ENCODE results near the gene DCLK2. TPM values are rescaled to one million over a fixed set of nuclear protein-coding genes. Genes with fewer than 3 reads are reported as not detected.

DCLK2 gene
- total RNA-seq, 1 donor from 2014 or later = not detected

GRCh38 chr4:150079081-150079581 lies 886 bp downstream of the DCLK2 start:
- H3K9me3 Mint-ChIP-seq = peaks cover 4% of the 10 kb centered on the region
- DNase-seq = peak; percentile 65
- H3K4me3 Mint-ChIP-seq = peak overlapping the region; percentile 69
- H3K27ac Mint-ChIP-seq = no peak overlapping the region
- H3K36me3 Mint-ChIP-seq (ENCODE audit: low read depth) = no peaks in the 10 kb centered on the region
- peaks cover 4% of the 10 kb centered on the region for H3K4me1 Mint-ChIP-seq
- H3K27me3 Mint-ChIP-seq = peaks cover 52% of the 10 kb centered on the region
- intact Hi-C loops (cut with micrococcal nuclease) = loop anchor here (10.0 kb wide), 1 partner anchor 94 kb away; no protein-coding TSS in a partner anchor

GRCh38 chr4:150080337-150080736 lies 2.1 kb downstream of the DCLK2 start:
- H3K4me1 Mint-ChIP-seq = peaks cover 4% of the 10 kb centered on the region
- no peak for DNase-seq
- no peak overlapping the region for H3K4me3 Mint-ChIP-seq
- intact Hi-C loops (cut with micrococcal nuclease) = no loop called here
- peaks cover 46% of the 10 kb centered on the region for H3K27me3 Mint-ChIP-seq
- H3K27ac Mint-ChIP-seq = no peak overlapping the region
- no peaks in the 10 kb centered on the region for H3K36me3 Mint-ChIP-seq (ENCODE audit: low read depth)
- H3K9me3 Mint-ChIP-seq = no peaks in the 10 kb centered on the region

DNA sequence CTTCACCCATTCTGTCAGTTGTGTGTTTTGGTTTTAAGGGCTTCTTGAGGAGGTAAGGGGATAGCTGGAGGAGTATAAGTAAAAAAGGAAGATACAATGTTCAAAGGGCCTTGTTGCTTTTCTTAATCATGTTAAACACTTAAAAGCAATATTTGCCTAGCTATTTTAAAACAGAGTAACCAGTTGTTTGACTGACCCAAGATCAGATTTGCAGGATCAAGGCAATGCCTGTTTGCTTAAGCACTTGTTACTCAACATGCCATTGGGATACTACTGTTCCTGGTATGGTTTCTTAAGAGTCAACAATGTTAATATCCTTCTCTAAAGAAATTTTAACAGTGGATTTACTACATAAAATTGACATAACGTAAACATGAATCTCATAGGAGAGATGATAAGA lies 2.6 kb downstream of the DCLK2 start:
- no peaks in the 10 kb centered on the region for H3K9me3 Mint-ChIP-seq
- DNase-seq = peak; percentile 15
- no peaks in the 10 kb centered on the region for H3K36me3 Mint-ChIP-seq (ENCODE audit: low read depth)
- H3K27ac Mint-ChIP-seq = no peak overlapping the region
- peaks cover 4% of the 10 kb centered on the region for H3K4me1 Mint-ChIP-seq
- intact Hi-C loops (cut with micrococcal nuclease) = no loop called here
- peaks cover 42% of the 10 kb centered on the region for H3K27me3 Mint-ChIP-seq
- no peak overlapping the region for H3K4me3 Mint-ChIP-seq

GRCh38 chr4:150082241-150082640 lies 4.0 kb downstream of the DCLK2 start:
- Mint-ChIP-seq H3K9me3 (no peaks in the 10 kb centered on the region), H3K27ac (no peak overlapping the region), H3K36me3 (ENCODE audit: low read depth) (no peaks in the 10 kb centered on the region), H3K4me1 (peaks cover 4% of the 10 kb centered on the region), H3K27me3 (peaks cover 31% of the 10 kb centered on the region), H3K4me3 (no peak overlapping the region)
- no peak for DNase-seq
- intact Hi-C loops (cut with micrococcal nuclease) = no loop called here

GRCh38 chr4:150087006-150087405 lies 8.8 kb downstream of the DCLK2 start:
- DNase-seq = no peak
- no peaks in the 10 kb centered on the region for H3K36me3 Mint-ChIP-seq (ENCODE audit: low read depth)
- no peak overlapping the region for H3K27ac Mint-ChIP-seq
- H3K9me3 Mint-ChIP-seq = no peaks in the 10 kb centered on the region
- peaks cover 11% of the 10 kb centered on the region for H3K27me3 Mint-ChIP-seq
- intact Hi-C loops (cut with micrococcal nuclease) = no loop called here
- H3K4me3 Mint-ChIP-seq = no peak overlapping the region
- no peaks in the 10 kb centered on the region for H3K4me1 Mint-ChIP-seq

- Mint-ChIP-seq H3K4me3 (no peak overlapping the region), H3K27ac (no peak overlapping the region), H3K9me3 (no peaks in the 10 kb centered on the region), H3K36me3 (ENCODE audit: low read depth) (no peaks in the 10 kb centered on the region), H3K27me3 (no peaks in the 10 kb centered on the region), H3K4me1 (no peaks in the 10 kb centered on the region)
- intact Hi-C loops (cut with micrococcal nuclease) = no loop called here
- DNase-seq = no peak
Observed at GRCh38 chr4:150089732-150090131, 11.5 kb downstream of the DCLK2 start.

GRCh38 chr4:150090836-150091235 lies 12.6 kb downstream of the DCLK2 start:
- intact Hi-C loops (cut with micrococcal nuclease) = no loop called here
- H3K27ac Mint-ChIP-seq = no peak overlapping the region
- H3K4me1 Mint-ChIP-seq = no peaks in the 10 kb centered on the region
- no peaks in the 10 kb centered on the region for H3K9me3 Mint-ChIP-seq
- DNase-seq = no peak
- no peaks in the 10 kb centered on the region for H3K27me3 Mint-ChIP-seq
- H3K36me3 Mint-ChIP-seq (ENCODE audit: low read depth) = no peaks in the 10 kb centered on the region
- H3K4me3 Mint-ChIP-seq = no peak overlapping the region

- no peaks in the 10 kb centered on the region for H3K4me1 Mint-ChIP-seq
- H3K36me3 Mint-ChIP-seq (ENCODE audit: low read depth) = no peaks in the 10 kb centered on the region
- no peak overlapping the region for H3K27ac Mint-ChIP-seq
- H3K27me3 Mint-ChIP-seq = no peaks in the 10 kb centered on the region
- intact Hi-C loops (cut with micrococcal nuclease) = no loop called here
- DNase-seq = no peak
- H3K9me3 Mint-ChIP-seq = no peaks in the 10 kb centered on the region
- H3K4me3 Mint-ChIP-seq = no peak overlapping the region
Observed at GRCh38 chr4:150094676-150095075, 16.4 kb downstream of the DCLK2 start.

DNA sequence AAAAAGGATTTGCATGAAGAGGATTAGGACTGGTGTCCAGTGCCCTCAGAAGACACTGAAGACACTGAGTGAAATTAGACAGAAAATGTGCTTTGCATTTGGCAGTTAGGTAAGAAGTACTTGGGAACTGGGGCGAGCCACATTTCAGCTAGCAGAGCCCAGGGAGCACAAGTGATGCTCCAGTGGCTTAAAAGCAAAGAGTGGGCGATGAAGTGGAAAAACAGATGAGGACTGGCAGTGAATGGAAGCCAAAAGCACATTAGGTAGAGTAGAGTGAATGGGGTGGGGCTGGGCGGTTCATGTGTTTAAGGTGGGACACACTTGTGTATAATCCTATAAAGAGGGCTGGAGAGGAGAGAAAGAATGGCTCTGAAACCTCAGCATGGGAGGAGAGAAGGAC lies 18.4 kb downstream of the DCLK2 start:
- H3K36me3 Mint-ChIP-seq (ENCODE audit: low read depth) = no peaks in the 10 kb centered on the region
- H3K9me3 Mint-ChIP-seq = no peaks in the 10 kb centered on the region
- no peaks in the 10 kb centered on the region for H3K4me1 Mint-ChIP-seq
- H3K27me3 Mint-ChIP-seq = peaks cover 2% of the 10 kb centered on the region
- DNase-seq = no peak
- H3K4me3 Mint-ChIP-seq = no peak overlapping the region
- intact Hi-C loops (cut with micrococcal nuclease) = no loop called here
- H3K27ac Mint-ChIP-seq = no peak overlapping the region

DNA sequence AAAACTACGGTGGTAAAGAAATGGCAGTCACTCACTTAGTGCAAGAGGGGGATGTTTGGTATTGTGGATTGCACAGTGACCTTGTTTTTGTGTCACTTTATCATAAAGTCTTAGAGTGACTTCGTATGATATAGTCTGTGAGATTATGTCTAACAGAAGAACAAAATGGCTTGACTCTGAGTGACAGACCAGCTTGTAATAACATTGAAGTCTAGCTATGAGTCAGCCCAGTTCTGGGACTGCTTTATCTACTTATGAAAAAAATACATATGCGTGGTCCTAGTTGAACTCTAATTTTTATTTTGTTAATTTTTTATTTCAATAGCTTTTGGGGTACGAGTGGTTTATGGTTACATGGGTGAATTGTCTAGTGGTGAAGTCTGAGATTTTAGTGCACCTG lies 20.0 kb downstream of the DCLK2 start:
- Mint-ChIP-seq H3K4me3 (no peak overlapping the region), H3K27ac (no peak overlapping the region)
- intact Hi-C loops (cut with micrococcal nuclease) = no loop called here

GRCh38 chr4:150104404-150105027 lies 26.3 kb downstream of the DCLK2 start:
- Mint-ChIP-seq H3K4me3 (no peak overlapping the region), H3K27ac (no peak overlapping the region), H3K4me1 (no peaks in the 10 kb centered on the region), H3K27me3 (peaks cover 5% of the 10 kb centered on the region), H3K36me3 (ENCODE audit: low read depth) (no peaks in the 10 kb centered on the region), H3K9me3 (no peaks in the 10 kb centered on the region)
- intact Hi-C loops (cut with micrococcal nuclease) = no loop called here
- DNase-seq = no peak

More for the DNA sequence above, 20.0 kb downstream of the DCLK2 start:
- Mint-ChIP-seq H3K36me3 (ENCODE audit: low read depth) (no peaks in the 10 kb centered on the region), H3K4me1 (no peaks in the 10 kb centered on the region), H3K27me3 (peaks cover 3% of the 10 kb centered on the region), H3K9me3 (no peaks in the 10 kb centered on the region)
- no peak for DNase-seq

GRCh38 chr4:150106886-150107285 lies 28.6 kb downstream of the DCLK2 start:
- intact Hi-C loops (cut with micrococcal nuclease) = no loop called here
- H3K27me3 Mint-ChIP-seq = peaks cover 3% of the 10 kb centered on the region
- no peak overlapping the region for H3K4me3 Mint-ChIP-seq
- no peak overlapping the region for H3K27ac Mint-ChIP-seq
- H3K36me3 Mint-ChIP-seq (ENCODE audit: low read depth) = no peaks in the 10 kb centered on the region
- H3K4me1 Mint-ChIP-seq = no peaks in the 10 kb centered on the region
- DNase-seq = no peak
- no peaks in the 10 kb centered on the region for H3K9me3 Mint-ChIP-seq

- H3K36me3 Mint-ChIP-seq (ENCODE audit: low read depth) = no peaks in the 10 kb centered on the region
- no peak overlapping the region for H3K4me3 Mint-ChIP-seq
- peaks cover 2% of the 10 kb centered on the region for H3K27me3 Mint-ChIP-seq
- DNase-seq = no peak
- intact Hi-C loops (cut with micrococcal nuclease) = no loop called here
- no peak overlapping the region for H3K27ac Mint-ChIP-seq
- no peaks in the 10 kb centered on the region for H3K4me1 Mint-ChIP-seq
- H3K9me3 Mint-ChIP-seq = no peaks in the 10 kb centered on the region
Observed at GRCh38 chr4:150108691-150109090, 30.4 kb downstream of the DCLK2 start.

- H3K36me3 Mint-ChIP-seq (ENCODE audit: low read depth) = no peaks in the 10 kb centered on the region
- H3K4me3 Mint-ChIP-seq = no peak overlapping the region
Observed at GRCh38 chr4:150114641-150115040, 36.4 kb downstream of the DCLK2 start.

DNA sequence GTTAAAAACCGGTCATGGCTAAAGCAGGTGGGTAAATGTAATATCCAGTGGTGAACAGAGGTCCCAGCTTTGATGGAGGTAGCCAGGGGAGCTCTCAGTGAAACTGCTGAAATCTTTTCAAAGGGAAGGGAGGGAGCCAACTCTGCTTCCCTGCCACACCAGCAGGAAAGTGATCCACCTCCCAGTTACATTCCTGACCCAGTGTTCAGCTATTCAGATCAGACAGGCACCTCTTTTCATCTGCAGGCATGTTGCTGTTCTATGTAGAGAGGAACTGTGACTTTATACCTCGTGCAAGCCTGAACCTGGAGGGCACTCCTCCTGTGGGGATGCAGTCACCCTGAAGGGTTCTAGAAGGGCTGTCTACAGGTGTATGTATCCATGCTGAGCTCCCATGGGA lies 37.6 kb downstream of the DCLK2 start:
- Mint-ChIP-seq H3K36me3 (ENCODE audit: low read depth) (no peaks in the 10 kb centered on the region), H3K4me1 (no peaks in the 10 kb centered on the region), H3K4me3 (no peak overlapping the region), H3K9me3 (peaks cover 7% of the 10 kb centered on the region), H3K27me3 (peaks cover 2% of the 10 kb centered on the region), H3K27ac (no peak overlapping the region)
- no peak for DNase-seq
- intact Hi-C loops (cut with micrococcal nuclease) = no loop called here

More at GRCh38 chr4:150114641-150115040, 36.4 kb downstream of the DCLK2 start:
- Mint-ChIP-seq H3K4me1 (no peaks in the 10 kb centered on the region), H3K27ac (no peak overlapping the region), H3K27me3 (peaks cover 2% of the 10 kb centered on the region), H3K9me3 (peaks cover 7% of the 10 kb centered on the region)
- intact Hi-C loops (cut with micrococcal nuclease) = no loop called here
- DNase-seq = no peak

Data from activated CD4-positive, alpha-beta T cell treated with anti-CD3 and anti-CD28 coated beads, Interleukin-2, amount 10 ng/mL, durations not matched to agents 24 days and 14 days (primary cell).